Transverse colon (tissue), 4 donors: ENCODE measurements around the gene PTPRN2. TPM values are rescaled to one million over a fixed set of nuclear protein-coding genes. Genes with fewer than 3 reads are reported as not detected.
"Not testable (repeated sequence)": the region's sequence is repeated elsewhere in the genome, so short reads cannot be mapped to it uniquely, and the experiment has no call there.

Source experiments
- DNase-seq: peaks from one replicate; pipeline ENCODE4 v3.0.0-alpha.2; 2019
- H3K27ac ChIP-seq, 4 donors: fragments of 200-600 bp; sonication (generic); 2 replicates each; pipeline ENCODE4 v1.5.1; 2016 to 2018; ENCODE audit warnings: inconsistent platforms in 4 of 4
- H3K27me3 ChIP-seq: fragments of 200-600 bp; sonication (generic); 2 replicates; pipeline ENCODE4 v1.5.1; 2017; ENCODE audit warnings: inconsistent platforms
- H3K36me3 ChIP-seq, 4 donors: fragments of 200-600 bp; sonication (generic); 2 replicates each; pipeline ENCODE4 v1.5.1; 2017 to 2019; ENCODE audit warnings: inconsistent platforms in 4 of 4
- H3K4me1 ChIP-seq, 4 donors: fragments of 200-600 bp; sonication (generic); 2 replicates each; pipeline ENCODE4 v1.5.1; 2017 to 2020; ENCODE audit warnings: inconsistent platforms in 4 of 4
- H3K4me3 ChIP-seq, 4 donors: fragments of 200-600 bp; sonication (generic); 1 replicate in 1 of 4; 2 replicates in 3 of 4; pipeline versions ENCODE4 v1.5.1 to v1.6.1; 2017 to 2019; ENCODE audit warnings: inconsistent platforms in 4 of 4
- H3K9me3 ChIP-seq, 2 donors: fragments of 200-600 bp; sonication (generic); 2 replicates each; pipeline ENCODE4 v1.5.1; 2017 to 2019; ENCODE audit warnings: inconsistent platforms in 2 of 2
- CTCF ChIP-seq, 5 experiments: fragments of 200-600 bp in 3 of 5; fragments of 450-650 bp in 2 of 5; sonication (generic) in 3 of 5; IDR thresholded peaks; 1 replicate in 2 of 5; 2 replicates in 3 of 5; pipeline ENCODE4 v1.5.1; 2016 to 2017; ENCODE audit warnings: antibody characterized with exemption in 5 of 5, inconsistent platforms in 3 of 5, mild to moderate bottlenecking in 2 of 5, moderate library complexity in 1 of 5
- EP300 ChIP-seq: sonication (generic); formaldehyde crosslinking; IDR thresholded peaks from one replicate; pipeline ENCODE4 v1.6.1; 2017; ENCODE audit warnings: antibody characterized with exemption, low read depth
- POLR2A ChIP-seq: fragments of 450-650 bp; IDR thresholded peaks from one replicate; pipeline ENCODE4 v1.6.1; 2016; ENCODE audit warnings: antibody characterized with exemption, mild to moderate bottlenecking, moderate library complexity
- POLR2AphosphoS5 ChIP-seq, 3 donors: sonication (generic); formaldehyde crosslinking; IDR thresholded peaks; one replicate each; pipeline ENCODE4 v1.6.1; 2016; ENCODE audit warnings: antibody characterized with exemption in 3 of 3
- WGBS, 2 donors: methylation state at CpG; one replicate each; pipeline ENCODE4 v1.1.5; 2018; ENCODE audit warnings: low coverage in 1 of 2; 5-methylcytosine and 5-hydroxymethylcytosine counted together
- in situ Hi-C, 4 donors: fragments of 200-750 bp; cut with MboI; loops; one replicate each; pipeline versions ENCODE4 v1.15.0 to v1.15.1; 2017; ENCODE audit warnings: low sequenced_read_pairs in 3 of 4, low pct_ligation_motif_present in 1 of 4, low pct_unique_long_range_greater_than_20kb in 1 of 4
- intact Hi-C: fragments of 100-400 bp; cut with DNase I; formaldehyde crosslinking; loops from one replicate; pipeline ENCODE4 v1.15.1; 2023; ENCODE audit warnings: low total_unique reads
- total RNA-seq, 4 donors: library from RNA; depleted of rRNA; stranded (reverse); fragments of >200 nt; gene quantifications; one replicate each; pipeline ENCODE4 v1.1.0, GENCODE V29; 2016

The PTPRN2 gene
- total RNA-seq, 4 donors from 2014 or later = 15.4 to 31.1 (median 21.8) TPM

GRCh38 chr7:158344706-158345300 lies 242.8 kb downstream of the PTPRN2 start:
- H3K36me3 ChIP-seq = no peaks in the 10 kb centered on the region
- 65 to 83% methylated on average over 5 to 11 of the region's 11 CpGs for WGBS, 2 donors
- in situ Hi-C loops = no loop called here

GRCh38 chr7:158343936-158344455 lies 243.6 kb downstream of the PTPRN2 start:
- in situ Hi-C loops = no loop called here
- DNase-seq = no peak
- Histone ChIP-seq H3K27me3 (no peaks in the 10 kb centered on the region), H3K4me1 (no peaks in the 10 kb centered on the region), H3K9me3 (no peaks in the 10 kb centered on the region), H3K27ac (no peak overlapping the region), H3K4me3 (no peak overlapping the region), H3K36me3 (no peaks in the 10 kb centered on the region)
- 87% methylated on average over 10 of the region's 10 CpGs; no CpG with 5 or more reads in 1 of the 2 donors for WGBS, 2 donors
- intact Hi-C loops = no loop called here
- TF ChIP-seq CTCF (IDR thresholded peaks at IDR 0.05) (no peak), POLR2AphosphoS5 (IDR thresholded peaks at IDR 0.05) (no peak), EP300 (no peak)

More at GRCh38 chr7:158344706-158345300, 242.8 kb downstream of the PTPRN2 start:
- no peak for TF ChIP-seq POLR2A
- TF ChIP-seq CTCF (IDR thresholded peaks at IDR 0.05) = no peak
- no peak for TF ChIP-seq POLR2AphosphoS5 (IDR thresholded peaks at IDR 0.05)
- TF ChIP-seq EP300 = no peak
- Histone ChIP-seq H3K27ac (no peak overlapping the region), H3K27me3 (no peaks in the 10 kb centered on the region), H3K4me1 (no peaks in the 10 kb centered on the region), H3K4me3 (no peak overlapping the region), H3K9me3 (no peaks in the 10 kb centered on the region)
- intact Hi-C loops = no loop called here
- no peak for DNase-seq

- TF ChIP-seq EP300 = no peak
- TF ChIP-seq CTCF (IDR thresholded peaks at IDR 0.05) = no peak
- no peak for TF ChIP-seq POLR2AphosphoS5 (IDR thresholded peaks at IDR 0.05)
- no peak for TF ChIP-seq POLR2A
- 94% methylated on average over 20 of the region's 20 CpGs; no CpG with 5 or more reads in 1 of the 2 donors for WGBS, 2 donors
- H3K27ac ChIP-seq = no peak overlapping the region
- no peak for DNase-seq
- H3K4me1 ChIP-seq = no peaks in the 10 kb centered on the region
- no peaks in the 10 kb centered on the region for H3K36me3 ChIP-seq
- H3K27me3 ChIP-seq = no peaks in the 10 kb centered on the region
- in situ Hi-C loops (no loop called here), intact Hi-C loops (no loop called here)
- H3K4me3 ChIP-seq = no peak overlapping the region
- no peaks in the 10 kb centered on the region for H3K9me3 ChIP-seq
Measured at GRCh38 chr7:158343526-158343925, 244.1 kb downstream of the PTPRN2 start.

- H3K36me3 ChIP-seq, H3K9me3 ChIP-seq, DNase-seq, H3K27ac ChIP-seq, H3K4me3 ChIP-seq, H3K27me3 ChIP-seq, intact Hi-C loops, in situ Hi-C loops, H3K4me1 ChIP-seq: not testable (repeated sequence)
- 77 to 82% methylated on average over 6 to 14 of the region's 15 CpGs for WGBS, 2 donors
Measured at GRCh38 chr7:158341097-158341496, 246.5 kb downstream of the PTPRN2 start.

GRCh38 chr7:158336952-158337351 lies 250.7 kb downstream of the PTPRN2 start:
- H3K27me3 ChIP-seq, H3K4me3 ChIP-seq, in situ Hi-C loops, DNase-seq, H3K9me3 ChIP-seq, intact Hi-C loops, H3K27ac ChIP-seq, H3K4me1 ChIP-seq, H3K36me3 ChIP-seq: not testable (repeated sequence)
- 76 to 81% methylated on average over 7 to 9 of the region's 9 CpGs for WGBS, 2 donors

GRCh38 chr7:158332516-158332915 lies 255.1 kb downstream of the PTPRN2 start:
- intact Hi-C loops, H3K27ac ChIP-seq, H3K9me3 ChIP-seq, H3K4me3 ChIP-seq, H3K36me3 ChIP-seq, H3K4me1 ChIP-seq, H3K27me3 ChIP-seq, in situ Hi-C loops, DNase-seq: not testable (repeated sequence)
- WGBS, 2 donors = 60 to 80% methylated on average over 1 to 4 of the region's 5 CpGs

- H3K4me3 ChIP-seq, DNase-seq, H3K4me1 ChIP-seq, in situ Hi-C loops, H3K27ac ChIP-seq, H3K9me3 ChIP-seq, H3K36me3 ChIP-seq, H3K27me3 ChIP-seq, intact Hi-C loops: not testable (repeated sequence)
- 86 to 90% methylated on average over 14 to 18 of the region's 18 CpGs for WGBS, 2 donors
Measured at GRCh38 chr7:158331826-158332450, 255.7 kb downstream of the PTPRN2 start.
